Measurements from ENCODE around the gene BBOX1.
"Not testable (repeated sequence)": the region's sequence is repeated elsewhere in the genome, so short reads cannot be mapped to it uniquely, and the experiment has no call there.

Gene BBOX1

DNA sequence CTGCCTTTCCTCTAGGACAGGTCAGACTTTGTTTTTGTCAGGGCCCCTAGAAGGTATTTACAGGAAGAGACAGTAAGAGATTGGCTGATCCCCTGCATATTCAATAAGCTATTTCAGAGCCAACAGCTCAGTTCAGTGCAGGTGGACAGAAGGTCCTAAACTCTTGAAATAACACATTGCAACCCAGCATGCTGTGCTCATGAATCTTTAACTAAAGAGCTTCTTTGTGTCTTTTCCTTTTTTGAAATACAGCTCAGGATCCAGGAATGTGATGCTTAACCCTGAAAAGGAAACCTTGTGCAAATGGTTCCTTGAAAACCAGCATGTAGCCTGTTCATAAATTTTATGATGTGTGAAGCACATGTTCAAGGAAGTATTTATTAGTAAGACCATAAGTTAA, 43.9 kb downstream of the BBOX1 start:
- no peak for DNase-seq (ENCODE audit: insufficient read length, low spot score)
- no peak for FAIRE-seq
- TF ChIP-seq, protein P1, sequence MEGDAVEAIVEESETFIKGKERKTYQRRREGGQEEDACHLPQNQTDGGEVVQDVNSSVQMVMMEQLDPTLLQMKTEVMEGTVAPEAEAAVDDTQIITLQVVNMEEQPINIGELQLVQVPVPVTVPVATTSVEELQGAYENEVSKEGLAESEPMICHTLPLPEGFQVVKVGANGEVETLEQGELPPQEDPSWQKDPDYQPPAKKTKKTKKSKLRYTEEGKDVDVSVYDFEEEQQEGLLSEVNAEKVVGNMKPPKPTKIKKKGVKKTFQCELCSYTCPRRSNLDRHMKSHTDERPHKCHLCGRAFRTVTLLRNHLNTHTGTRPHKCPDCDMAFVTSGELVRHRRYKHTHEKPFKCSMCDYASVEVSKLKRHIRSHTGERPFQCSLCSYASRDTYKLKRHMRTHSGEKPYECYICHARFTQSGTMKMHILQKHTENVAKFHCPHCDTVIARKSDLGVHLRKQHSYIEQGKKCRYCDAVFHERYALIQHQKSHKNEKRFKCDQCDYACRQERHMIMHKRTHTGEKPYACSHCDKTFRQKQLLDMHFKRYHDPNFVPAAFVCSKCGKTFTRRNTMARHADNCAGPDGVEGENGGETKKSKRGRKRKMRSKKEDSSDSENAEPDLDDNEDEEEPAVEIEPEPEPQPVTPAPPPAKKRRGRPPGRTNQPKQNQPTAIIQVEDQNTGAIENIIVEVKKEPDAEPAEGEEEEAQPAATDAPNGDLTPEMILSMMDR (IDR thresholded peaks at IDR 0.05; ENCODE audit: insufficient read depth, missing control alignments): no peak

DNA sequence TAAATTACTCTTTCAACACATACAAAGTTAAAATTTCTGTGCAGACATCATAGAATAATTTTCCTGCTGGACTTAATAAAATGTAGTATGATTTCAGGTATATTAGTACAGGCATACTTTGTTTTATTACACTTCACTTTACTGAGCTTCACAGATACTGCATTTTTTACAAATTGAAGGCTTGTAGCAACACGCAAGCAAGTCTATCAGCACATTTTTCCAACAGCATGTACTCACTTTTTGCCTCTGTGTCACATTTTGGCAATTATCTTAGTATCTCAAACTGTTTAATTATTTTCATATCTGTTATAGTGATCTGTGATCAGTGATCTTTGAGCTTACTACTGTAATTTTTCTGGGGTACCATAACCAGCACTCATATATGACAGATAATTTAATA, 44.5 kb downstream of the BBOX1 start:
- FAIRE-seq: no peak
- DNase-seq (ENCODE audit: insufficient read length, low spot score): no peak
- TF ChIP-seq, protein P1 (IDR thresholded peaks at IDR 0.05; ENCODE audit: insufficient read depth, missing control alignments): no peak

DNA sequence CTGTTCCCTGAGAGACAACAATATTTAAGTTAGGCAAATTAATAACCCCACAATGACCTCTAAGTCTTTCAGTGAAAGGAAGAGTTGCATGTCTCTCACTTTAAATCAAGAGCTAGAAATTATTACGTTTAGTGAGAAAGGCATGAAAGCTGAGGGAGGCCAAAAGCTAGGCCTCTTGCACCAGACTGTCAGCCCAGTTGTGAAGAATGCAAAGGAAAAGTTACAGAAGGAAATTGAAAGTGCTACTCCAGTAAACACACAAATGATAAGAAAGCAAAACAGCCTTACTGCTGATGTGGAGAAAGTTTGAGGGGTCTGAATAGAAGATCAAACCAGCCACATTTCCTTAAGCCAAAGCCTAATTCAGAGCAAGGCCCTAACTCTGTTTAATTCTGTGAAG, 45.0 kb downstream of the BBOX1 start:
- TF ChIP-seq, protein P1 (IDR thresholded peaks at IDR 0.05; ENCODE audit: insufficient read depth, missing control alignments): no peak
- FAIRE-seq: no peak

DNA sequence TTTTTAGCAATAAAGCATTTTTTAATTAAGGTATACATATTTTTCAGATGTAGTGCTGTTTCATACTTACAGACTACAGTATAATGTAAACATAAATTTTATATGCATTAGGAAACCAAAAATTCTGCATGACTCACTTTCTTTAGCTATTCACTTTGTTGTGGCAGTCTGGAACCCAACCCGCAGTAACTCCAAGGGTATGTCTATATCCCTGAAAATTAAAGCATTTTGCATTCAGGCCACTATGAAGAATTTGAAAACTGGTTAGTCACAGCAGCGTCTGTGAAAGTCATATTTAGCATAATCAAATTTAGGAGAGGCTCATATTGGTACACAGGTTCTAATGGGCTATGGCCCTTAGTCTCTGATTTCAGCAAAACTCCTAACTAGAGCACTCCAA, 46.8 kb downstream of the BBOX1 start:
- DNase-seq (ENCODE audit: insufficient read length, low spot score): no peak
- no peak for FAIRE-seq
- TF ChIP-seq, protein P1 (IDR thresholded peaks at IDR 0.05; ENCODE audit: insufficient read depth, missing control alignments): no peak

More for the DNA sequence above, 45.0 kb downstream of the BBOX1 start:
- no peak for DNase-seq (ENCODE audit: insufficient read length, low spot score)

DNA sequence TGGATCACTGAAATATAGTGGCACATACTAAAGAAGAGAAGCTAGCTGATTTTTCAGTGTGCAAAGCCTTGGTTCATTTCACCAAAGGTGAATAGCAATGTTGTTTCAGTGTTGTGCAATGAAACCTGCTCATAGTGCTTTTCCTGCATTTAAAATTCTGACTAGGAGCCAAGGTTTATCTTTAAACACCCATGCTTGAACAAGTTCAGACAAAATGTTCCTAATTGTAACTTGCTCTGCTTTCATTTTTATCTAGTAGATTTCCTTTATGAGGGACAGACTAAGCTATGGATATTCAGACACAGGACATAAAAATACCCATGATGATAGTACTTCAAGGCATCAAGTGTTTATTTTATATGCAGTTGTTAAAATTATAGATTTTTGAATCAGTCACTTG, 47.7 kb downstream of the BBOX1 start:
- TF ChIP-seq, protein P1 (IDR thresholded peaks at IDR 0.05; ENCODE audit: insufficient read depth, missing control alignments): no peak
- DNase-seq (ENCODE audit: insufficient read length, low spot score): no peak
- FAIRE-seq: no peak

DNA sequence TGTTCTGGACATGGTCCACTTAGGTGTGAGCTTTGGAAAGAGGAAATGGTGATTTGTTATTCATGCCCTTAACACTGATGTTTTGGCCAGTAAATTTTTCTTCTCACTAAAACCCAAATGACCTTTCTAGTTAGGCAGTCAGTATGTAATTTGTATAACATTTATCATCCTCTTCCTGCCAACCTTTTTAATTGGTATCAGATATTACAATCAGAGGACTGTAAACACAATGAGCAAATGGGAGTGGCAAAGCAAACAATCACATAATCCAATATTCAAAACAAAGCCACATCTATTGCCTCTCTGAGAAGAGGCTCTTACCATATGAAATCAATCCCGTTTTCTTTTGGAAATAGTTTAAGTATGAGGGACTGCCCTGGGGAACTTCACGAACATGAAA, 49.1 kb downstream of the BBOX1 start:
- TF ChIP-seq, protein P1 (IDR thresholded peaks at IDR 0.05; ENCODE audit: insufficient read depth, missing control alignments): no peak
- FAIRE-seq (no peak), DNase-seq (ENCODE audit: insufficient read length, low spot score) (no peak)

DNA sequence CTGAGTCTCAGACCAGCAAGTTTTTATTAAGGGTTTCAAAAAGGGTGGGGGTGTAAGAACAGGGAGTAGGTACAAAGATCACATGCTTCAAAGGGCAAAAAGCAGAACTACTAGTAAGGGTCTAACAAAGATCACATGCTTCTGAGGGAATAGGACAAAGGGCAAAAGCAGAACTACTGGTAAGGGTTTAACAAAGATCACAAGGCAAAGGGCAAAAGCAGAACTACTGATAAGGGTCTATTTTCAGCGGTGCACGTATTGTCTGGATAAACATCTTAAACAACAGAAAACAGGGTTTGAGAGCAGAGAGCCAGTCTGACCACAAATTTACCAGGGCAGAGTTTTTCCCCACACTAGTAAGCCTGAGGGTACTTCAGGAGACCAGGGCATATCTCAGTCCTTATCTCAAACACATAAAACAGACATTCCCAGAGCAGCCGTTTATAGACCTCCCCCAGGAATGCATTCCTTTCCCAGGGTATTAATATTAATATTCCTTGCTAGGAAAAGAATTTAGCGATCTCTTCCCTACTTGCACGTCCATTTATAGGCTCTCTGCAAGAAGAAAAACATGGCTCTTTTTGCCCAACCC, 49.8 kb downstream of the BBOX1 start:
- not testable (repeated sequence) for DNase-seq (ENCODE audit: insufficient read length, low spot score); FAIRE-seq

DNA sequence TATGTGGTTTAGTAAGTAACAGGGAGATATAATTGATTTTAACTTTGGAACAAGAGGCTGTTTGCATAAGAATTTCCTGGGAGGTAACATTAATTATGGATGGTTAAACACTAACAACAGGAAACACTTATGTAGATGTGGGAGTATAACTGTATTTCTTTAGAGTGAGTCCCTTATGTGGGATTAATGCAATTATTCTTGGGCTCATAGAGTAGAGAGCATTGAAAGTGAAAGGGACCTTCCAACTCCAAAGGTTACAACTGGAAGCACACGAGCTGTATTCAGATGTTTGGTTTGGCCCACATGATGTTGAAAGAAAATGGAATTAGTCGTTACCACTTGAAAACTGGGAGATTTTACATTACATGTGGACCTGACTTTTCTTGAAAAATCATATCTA, 53.5 kb downstream of the BBOX1 start:
- DNase-seq (ENCODE audit: insufficient read length, low spot score) (no peak), FAIRE-seq (no peak)
- TF ChIP-seq, protein P1 (IDR thresholded peaks at IDR 0.05; ENCODE audit: insufficient read depth, missing control alignments): no peak

All from D721Med (cell line).